Nephron (organoid): ENCODE results near the gene TBCCD1.

Source experiments
- H3K27ac Mint-ChIP-seq, 3 experiments: 2 replicates each; pipeline ENCODE4 v1.8.0; 2020; ENCODE audit warnings: mixed read lengths in 3 of 3, mild to moderate bottlenecking in 2 of 3, moderate library complexity in 1 of 3
- H3K27me3 Mint-ChIP-seq: 2 replicates; pipeline ENCODE4 v1.8.0; 2021; ENCODE audit warnings: low read depth, mild to moderate bottlenecking, moderate library complexity, mixed read lengths
- H3K36me3 Mint-ChIP-seq: 2 replicates; pipeline ENCODE4 v1.8.0; 2020; ENCODE audit warnings: low read depth, mixed read lengths
- H3K4me1 Mint-ChIP-seq: 2 replicates; pipeline ENCODE4 v1.8.0; 2020; ENCODE audit warnings: mixed read lengths
- H3K4me3 Mint-ChIP-seq, 3 experiments: 2 replicates each; pipeline ENCODE4 v1.8.0; 2020; ENCODE audit warnings: mild to moderate bottlenecking in 3 of 3, mixed read lengths in 3 of 3, moderate library complexity in 2 of 3
- H3K9me3 Mint-ChIP-seq: 2 replicates; pipeline ENCODE4 v1.8.0; 2020; ENCODE audit warnings: mixed read lengths
- TF ChIP-seq, protein P1 (sequence below), 3 experiments: fragments of 200-600 bp; sonication (generic); IDR thresholded peaks; one replicate each; pipeline ENCODE4 v1.5.0; 2021; ENCODE audit warnings: antibody characterized with exemption in 3 of 3; ENCODE audit not compliant: unreplicated experiment in 3 of 3

TBCCD1 gene

DNA sequence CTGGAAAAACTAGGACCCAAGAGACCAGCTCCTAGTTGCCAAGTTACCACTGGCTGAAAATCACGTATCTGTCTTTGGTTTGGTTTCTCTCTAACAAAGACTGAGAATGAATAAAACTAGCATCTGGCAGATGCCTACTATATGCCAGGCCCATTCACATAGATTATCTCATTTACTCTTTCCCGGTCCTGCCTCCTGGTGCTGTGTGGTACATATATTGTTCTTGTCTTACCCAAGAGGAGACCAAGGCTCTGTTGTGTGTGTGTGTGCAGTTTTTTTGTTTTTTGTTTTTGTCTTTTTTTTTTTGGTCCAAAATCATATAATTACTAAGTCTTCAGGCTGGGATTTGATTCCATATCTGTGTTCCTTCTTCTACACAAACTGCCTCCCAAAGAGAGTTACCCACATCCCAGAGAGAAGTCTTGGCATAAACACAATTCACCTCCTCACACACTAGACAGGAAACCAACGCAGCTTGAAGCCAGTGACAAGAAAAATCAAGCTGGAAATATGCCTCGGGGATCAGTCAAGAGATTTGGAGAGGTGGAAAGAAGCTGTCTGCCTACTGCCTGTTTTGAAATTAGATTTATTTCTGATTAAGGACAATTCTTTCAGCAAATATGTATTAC, 46.6 kb upstream of the TBCCD1 start:
- Mint-ChIP-seq H3K4me1 (peaks cover 20% of the 10 kb centered on the region), H3K27ac (no peak overlapping the region), H3K9me3 (no peaks in the 10 kb centered on the region), H3K36me3 (no peaks in the 10 kb centered on the region), H3K4me3 (no peak overlapping the region), H3K27me3 (peaks cover 48% of the 10 kb centered on the region)
- TF ChIP-seq, protein P1, sequence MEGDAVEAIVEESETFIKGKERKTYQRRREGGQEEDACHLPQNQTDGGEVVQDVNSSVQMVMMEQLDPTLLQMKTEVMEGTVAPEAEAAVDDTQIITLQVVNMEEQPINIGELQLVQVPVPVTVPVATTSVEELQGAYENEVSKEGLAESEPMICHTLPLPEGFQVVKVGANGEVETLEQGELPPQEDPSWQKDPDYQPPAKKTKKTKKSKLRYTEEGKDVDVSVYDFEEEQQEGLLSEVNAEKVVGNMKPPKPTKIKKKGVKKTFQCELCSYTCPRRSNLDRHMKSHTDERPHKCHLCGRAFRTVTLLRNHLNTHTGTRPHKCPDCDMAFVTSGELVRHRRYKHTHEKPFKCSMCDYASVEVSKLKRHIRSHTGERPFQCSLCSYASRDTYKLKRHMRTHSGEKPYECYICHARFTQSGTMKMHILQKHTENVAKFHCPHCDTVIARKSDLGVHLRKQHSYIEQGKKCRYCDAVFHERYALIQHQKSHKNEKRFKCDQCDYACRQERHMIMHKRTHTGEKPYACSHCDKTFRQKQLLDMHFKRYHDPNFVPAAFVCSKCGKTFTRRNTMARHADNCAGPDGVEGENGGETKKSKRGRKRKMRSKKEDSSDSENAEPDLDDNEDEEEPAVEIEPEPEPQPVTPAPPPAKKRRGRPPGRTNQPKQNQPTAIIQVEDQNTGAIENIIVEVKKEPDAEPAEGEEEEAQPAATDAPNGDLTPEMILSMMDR (IDR thresholded peaks at IDR 0.05; ENCODE audit: unreplicated experiment in 3 of 3): no peak

DNA sequence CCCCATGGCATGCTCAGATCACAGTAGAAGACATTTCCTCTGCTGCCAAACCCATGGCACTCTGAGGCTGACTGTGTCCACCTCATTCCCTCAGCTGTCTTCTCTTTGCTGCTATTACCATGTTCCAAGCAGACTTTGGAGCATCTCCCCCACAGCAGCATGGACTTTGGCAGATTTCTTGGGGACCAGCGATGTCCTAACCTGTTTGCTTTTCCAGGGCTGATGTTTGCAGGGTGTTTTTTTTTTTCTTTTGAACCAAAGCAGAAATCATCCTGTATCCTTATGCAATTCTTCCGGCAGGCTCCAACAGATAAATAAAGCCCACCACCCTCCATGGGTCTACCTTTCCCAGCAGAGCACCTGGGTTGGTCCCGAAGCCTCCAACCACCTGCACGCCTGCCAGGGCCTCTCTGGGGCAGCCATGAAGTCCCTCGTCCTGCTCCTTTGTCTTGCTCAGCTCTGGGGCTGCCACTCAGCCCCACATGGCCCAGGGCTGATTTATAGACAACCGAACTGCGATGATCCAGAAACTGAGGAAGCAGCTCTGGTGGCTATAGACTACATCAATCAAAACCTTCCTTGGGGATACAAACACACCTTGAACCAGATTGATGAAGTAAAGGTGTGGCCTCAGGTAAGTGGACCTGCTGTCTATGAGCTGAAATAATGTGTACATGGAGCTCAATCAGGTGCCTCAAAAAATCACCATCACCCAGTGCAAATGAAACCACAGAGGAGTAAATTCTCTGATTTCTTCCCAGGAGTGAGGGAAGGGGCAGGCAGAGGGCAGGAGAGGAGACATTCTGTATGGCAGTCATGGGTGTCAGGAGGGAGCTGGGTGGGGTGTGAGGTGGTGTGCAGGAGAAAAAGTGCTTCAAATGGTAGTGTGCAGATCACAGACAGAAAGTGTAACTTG, 45.8 kb upstream of the TBCCD1 start, which contains the start of gene AHSG:
AHSG (plus strand) TSS at position 340 of the 916 bp plus-strand sequence; CDS start at position 422, 82 bp downstream.
- peaks cover 40% of the 10 kb centered on the region for H3K27me3 Mint-ChIP-seq
- H3K9me3 Mint-ChIP-seq: no peaks in the 10 kb centered on the region
- H3K4me1 Mint-ChIP-seq: peaks cover 15% of the 10 kb centered on the region
- no peak within 1 kb of the TSS for H3K4me3 Mint-ChIP-seq
- TF ChIP-seq, protein P1 (IDR thresholded peaks at IDR 0.05; ENCODE audit: unreplicated experiment in 3 of 3): no peak
- H3K36me3 Mint-ChIP-seq: no peaks in the 10 kb centered on the region
- no peak within 1 kb of the TSS for H3K27ac Mint-ChIP-seq

DNA sequence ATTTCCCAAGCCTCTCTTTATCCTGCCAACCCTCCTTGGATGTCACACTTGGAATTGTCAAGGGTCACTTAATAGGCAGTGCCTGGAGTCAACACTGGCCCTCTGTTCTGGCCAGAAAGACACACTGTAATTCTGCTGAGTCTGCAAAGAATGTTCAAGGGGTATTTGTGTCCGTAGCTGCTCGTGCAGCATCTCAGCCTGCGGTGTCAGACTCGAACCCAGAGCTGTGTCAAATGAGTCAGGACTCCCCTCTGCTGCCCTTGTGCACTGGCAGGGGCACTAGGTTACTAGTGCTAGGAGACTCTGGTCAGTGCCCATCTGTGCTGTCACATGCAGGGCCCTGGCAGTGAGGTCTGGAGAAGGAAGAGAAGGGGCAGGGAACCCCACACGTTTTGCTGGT, 44.9 kb upstream of the TBCCD1 start:
- no peaks in the 10 kb centered on the region for H3K9me3 Mint-ChIP-seq
- no peaks in the 10 kb centered on the region for H3K36me3 Mint-ChIP-seq
- H3K4me3 Mint-ChIP-seq: no peak overlapping the region

DNA sequence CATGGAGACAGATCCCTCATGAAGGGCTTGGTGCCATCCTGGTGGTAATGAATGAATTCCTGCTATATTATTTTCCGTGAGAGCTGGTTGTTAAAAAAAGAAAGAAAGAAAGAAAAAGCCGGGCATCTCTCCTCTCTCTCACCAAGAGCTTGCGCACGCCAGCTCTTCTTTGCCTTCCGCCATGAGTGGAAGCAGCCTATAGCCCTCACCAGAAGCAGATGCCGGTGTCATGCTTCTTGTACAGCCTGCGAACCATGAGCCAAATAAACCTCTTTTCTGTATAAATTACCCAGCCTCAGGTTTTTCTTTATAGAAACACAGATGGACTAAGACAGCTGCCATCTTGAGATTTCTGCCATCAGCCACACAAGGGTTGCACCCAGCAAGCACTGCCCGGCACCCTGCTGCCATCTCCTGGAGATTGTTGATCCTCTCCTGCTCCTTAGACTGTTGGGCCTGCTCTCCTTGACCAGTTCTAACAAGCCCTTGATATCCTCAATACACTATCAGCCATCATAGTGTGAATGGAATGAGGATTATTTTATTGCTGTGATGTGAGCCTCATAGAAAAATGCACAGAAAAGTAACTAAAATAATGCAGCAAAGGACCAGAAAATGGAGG, 42.2 kb upstream of the TBCCD1 start:
- no peak overlapping the region for H3K4me3 Mint-ChIP-seq
- TF ChIP-seq, protein P1 (IDR thresholded peaks at IDR 0.05; ENCODE audit: unreplicated experiment in 3 of 3): no peak

More for the DNA sequence above, 44.9 kb upstream of the TBCCD1 start:
- Mint-ChIP-seq H3K27ac (no peak overlapping the region), H3K4me1 (peaks cover 7% of the 10 kb centered on the region), H3K27me3 (peaks cover 31% of the 10 kb centered on the region)
- TF ChIP-seq, protein P1 (IDR thresholded peaks at IDR 0.05; ENCODE audit: unreplicated experiment in 3 of 3): no peak

DNA sequence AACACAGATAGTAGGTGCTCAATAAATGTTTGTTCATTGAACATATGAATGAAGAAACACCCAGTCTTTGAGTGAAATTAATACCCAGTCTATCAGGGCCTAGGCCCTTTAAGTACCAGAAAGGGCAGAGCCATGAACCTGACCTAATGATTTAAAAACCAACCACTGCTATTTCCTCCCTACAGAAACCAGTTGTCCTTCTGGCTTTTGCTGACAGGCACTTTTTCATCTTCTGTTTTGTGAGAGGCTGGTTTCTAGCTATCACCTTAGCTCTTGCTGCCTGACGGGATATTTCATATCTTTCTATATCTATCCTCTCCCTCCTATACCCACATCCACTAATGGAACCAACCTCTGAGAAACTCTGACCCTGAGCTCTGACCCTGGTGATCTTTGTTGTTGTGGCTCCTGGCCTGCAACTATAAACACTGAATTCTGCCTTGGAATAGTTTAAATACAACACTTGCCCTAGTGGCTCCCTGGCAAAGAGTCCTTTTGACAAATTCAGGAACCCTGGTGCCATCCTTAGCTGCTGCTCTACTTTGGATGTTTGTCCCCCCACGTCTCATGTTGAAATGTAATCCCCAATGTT, 41.6 kb upstream of the TBCCD1 start:
- Mint-ChIP-seq H3K36me3 (no peaks in the 10 kb centered on the region), H3K4me3 (no peak overlapping the region), H3K4me1 (no peaks in the 10 kb centered on the region), H3K27me3 (peaks cover 18% of the 10 kb centered on the region), H3K27ac (no peak overlapping the region), H3K9me3 (no peaks in the 10 kb centered on the region)
- TF ChIP-seq, protein P1 (IDR thresholded peaks at IDR 0.05; ENCODE audit: unreplicated experiment in 3 of 3): no peak

More for the DNA sequence above, 42.2 kb upstream of the TBCCD1 start:
- H3K27ac Mint-ChIP-seq: no peak overlapping the region
- H3K4me1 Mint-ChIP-seq: no peaks in the 10 kb centered on the region
- H3K36me3 Mint-ChIP-seq: no peaks in the 10 kb centered on the region
- H3K27me3 Mint-ChIP-seq: peaks cover 24% of the 10 kb centered on the region
- H3K9me3 Mint-ChIP-seq: no peaks in the 10 kb centered on the region
